Central memory CD8-positive, alpha-beta T cell (primary cell): ENCODE results near the gene DEPP1.

ENCODE experiments used
- ATAC-seq: fragments of 150-1000 bp; cut with Tn5 transposase; replicated peaks from 2 replicates; pipeline ENCODE4 v1.10.0; 2022; ENCODE audit warnings: mild to moderate bottlenecking, moderate FRiP score, moderate number of reproducible peaks; ENCODE audit not compliant: poor library complexity, severe bottlenecking; ENCODE audit errors: extremely low read depth
- DNase-seq, 2 donors: peaks; one replicate each; pipeline ENCODE4 v3.0.0; 2021; ENCODE audit warnings: low spot score in 2 of 2
- H3K27ac Mint-ChIP-seq: one replicate; pipeline ENCODE4 v1.8.0; 2022; ENCODE audit warnings: low read depth, mild to moderate bottlenecking, moderate library complexity, mixed read lengths
- H3K27me3 Mint-ChIP-seq: one replicate; pipeline ENCODE4 v1.8.0; 2022; ENCODE audit warnings: mixed read lengths
- H3K36me3 Mint-ChIP-seq: one replicate; pipeline ENCODE4 v1.8.0; 2022; ENCODE audit warnings: mild to moderate bottlenecking, moderate library complexity, mixed read lengths; ENCODE audit not compliant: insufficient read depth
- H3K4me1 Mint-ChIP-seq: one replicate; pipeline ENCODE4 v1.8.0; 2022; ENCODE audit warnings: mixed read lengths
- H3K4me3 Mint-ChIP-seq: one replicate; pipeline ENCODE4 v1.8.0; 2022; ENCODE audit warnings: mild to moderate bottlenecking, moderate library complexity, mixed read lengths
- H3K9me3 Mint-ChIP-seq: one replicate; pipeline ENCODE4 v1.8.0; 2022; ENCODE audit warnings: mixed read lengths

The DEPP1 gene

GRCh38 chr10:44947371-44948152 lies 31.0 kb downstream of the DEPP1 start:
- Mint-ChIP-seq H3K27ac (no peak overlapping the region), H3K27me3 (peaks cover 23% of the 10 kb centered on the region), H3K36me3 (no peaks in the 10 kb centered on the region), H3K4me1 (peaks cover 5% of the 10 kb centered on the region), H3K4me3 (no peak overlapping the region), H3K9me3 (peaks cover 16% of the 10 kb centered on the region)
- ATAC-seq (no peak), DNase-seq (no peak)

- peaks cover 16% of the 10 kb centered on the region for H3K9me3 Mint-ChIP-seq
- H3K36me3 Mint-ChIP-seq, result no peaks in the 10 kb centered on the region
- H3K4me1 Mint-ChIP-seq, result peaks cover 5% of the 10 kb centered on the region
- no peak overlapping the region for H3K4me3 Mint-ChIP-seq
- ATAC-seq (no peak), DNase-seq (no peak)
- peaks cover 37% of the 10 kb centered on the region for H3K27me3 Mint-ChIP-seq
- H3K27ac Mint-ChIP-seq, result no peak overlapping the region
Observed at GRCh38 chr10:44946205-44946604, 32.4 kb downstream of the DEPP1 start.

- no peak for ATAC-seq
- peaks cover 16% of the 10 kb centered on the region for H3K9me3 Mint-ChIP-seq
- H3K27ac Mint-ChIP-seq, result no peak overlapping the region
- H3K4me1 Mint-ChIP-seq, result peaks cover 5% of the 10 kb centered on the region
- DNase-seq, result no peak
- no peaks in the 10 kb centered on the region for H3K36me3 Mint-ChIP-seq
- H3K4me3 Mint-ChIP-seq, result no peak overlapping the region
- H3K27me3 Mint-ChIP-seq, result peaks cover 38% of the 10 kb centered on the region
Observed at GRCh38 chr10:44944354-44944753, 34.3 kb downstream of the DEPP1 start.

GRCh38 chr10:44939691-44940401 lies 38.8 kb downstream of the DEPP1 start:
- ATAC-seq (no peak), DNase-seq (no peak)
- H3K27ac Mint-ChIP-seq, result no peak overlapping the region
- H3K9me3 Mint-ChIP-seq, result peaks cover 10% of the 10 kb centered on the region
- peaks cover 30% of the 10 kb centered on the region for H3K27me3 Mint-ChIP-seq
- no peak overlapping the region for H3K4me3 Mint-ChIP-seq
- H3K4me1 Mint-ChIP-seq, result peaks cover 5% of the 10 kb centered on the region
- H3K36me3 Mint-ChIP-seq, result no peaks in the 10 kb centered on the region

GRCh38 chr10:44938956-44939355 lies 39.7 kb downstream of the DEPP1 start:
- H3K27ac Mint-ChIP-seq, result no peak overlapping the region
- no peak for ATAC-seq

GRCh38 chr10:44937196-44938005 lies 41.2 kb downstream of the DEPP1 start:
- peaks cover 5% of the 10 kb centered on the region for H3K4me1 Mint-ChIP-seq
- H3K4me3 Mint-ChIP-seq, result no peak overlapping the region
- no peak overlapping the region for H3K27ac Mint-ChIP-seq
- H3K36me3 Mint-ChIP-seq, result no peaks in the 10 kb centered on the region
- no peaks in the 10 kb centered on the region for H3K9me3 Mint-ChIP-seq
- no peak for ATAC-seq
- H3K27me3 Mint-ChIP-seq, result peaks cover 13% of the 10 kb centered on the region
- no peak for DNase-seq

More at GRCh38 chr10:44938956-44939355, 39.7 kb downstream of the DEPP1 start:
- H3K27me3 Mint-ChIP-seq, result peaks cover 22% of the 10 kb centered on the region
- H3K4me3 Mint-ChIP-seq, result no peak overlapping the region
- peaks cover 1% of the 10 kb centered on the region for H3K9me3 Mint-ChIP-seq
- no peak for DNase-seq
- H3K4me1 Mint-ChIP-seq, result peaks cover 5% of the 10 kb centered on the region
- no peaks in the 10 kb centered on the region for H3K36me3 Mint-ChIP-seq

- DNase-seq (no peak), ATAC-seq (no peak)
- no peak overlapping the region for H3K4me3 Mint-ChIP-seq
- no peak overlapping the region for H3K27ac Mint-ChIP-seq
- peaks cover 4% of the 10 kb centered on the region for H3K27me3 Mint-ChIP-seq
- H3K9me3 Mint-ChIP-seq, result no peaks in the 10 kb centered on the region
- peaks cover 5% of the 10 kb centered on the region for H3K4me1 Mint-ChIP-seq
- H3K36me3 Mint-ChIP-seq, result no peaks in the 10 kb centered on the region
Observed at GRCh38 chr10:44936314-44936975, 42.2 kb downstream of the DEPP1 start.

GRCh38 chr10:44935966-44936295 lies 42.7 kb downstream of the DEPP1 start:
- Mint-ChIP-seq H3K36me3 (no peaks in the 10 kb centered on the region), H3K27me3 (no peaks in the 10 kb centered on the region), H3K4me3 (no peak overlapping the region), H3K27ac (no peak overlapping the region), H3K9me3 (no peaks in the 10 kb centered on the region), H3K4me1 (peaks cover 5% of the 10 kb centered on the region)
- ATAC-seq (no peak), DNase-seq (no peak)

- ATAC-seq (no peak), DNase-seq (no peak)
- H3K9me3 Mint-ChIP-seq, result no peaks in the 10 kb centered on the region
- no peaks in the 10 kb centered on the region for H3K27me3 Mint-ChIP-seq
- H3K4me1 Mint-ChIP-seq, result peaks cover 5% of the 10 kb centered on the region
- H3K4me3 Mint-ChIP-seq, result no peak overlapping the region
- no peak overlapping the region for H3K27ac Mint-ChIP-seq
- H3K36me3 Mint-ChIP-seq, result no peaks in the 10 kb centered on the region
Observed at GRCh38 chr10:44935201-44935965, 43.2 kb downstream of the DEPP1 start.

- H3K4me3 Mint-ChIP-seq, result no peak overlapping the region
- peaks cover 5% of the 10 kb centered on the region for H3K4me1 Mint-ChIP-seq
- no peak for DNase-seq
- H3K9me3 Mint-ChIP-seq, result no peaks in the 10 kb centered on the region
- H3K27ac Mint-ChIP-seq, result no peak overlapping the region
- no peaks in the 10 kb centered on the region for H3K36me3 Mint-ChIP-seq
- ATAC-seq, result no peak
- no peaks in the 10 kb centered on the region for H3K27me3 Mint-ChIP-seq
Observed at GRCh38 chr10:44934416-44935200, 44.0 kb downstream of the DEPP1 start.
